Endothelial cell of umbilical vein (primary cell): ENCODE data around the gene FGL2. TPM values are rescaled to one million over a fixed set of nuclear protein-coding genes. Genes with fewer than 3 reads are reported as not detected.

Source experiments
- BruUV-seq: library from RNA; stranded (reverse); fragments of 400-500 nt; replicated peaks from 2 replicates; lab custom pipeline; 2021; lab: Mats Ljungman, UMichigan
- CTCF ChIA-PET: fragments of 300-600, 350-600 bp; sonication (Branson Sonifier 250); formaldehyde crosslinking; loops from one replicate; lab custom pipeline; 2021; ENCODE audit warnings: antibody characterized with exemption, inconsistent platforms; lab: Charles Lee
- POLR2A ChIA-PET: fragments of 300-600, 350-600 bp; sonication (Branson Sonifier 250); formaldehyde crosslinking; loops from one replicate; lab custom pipeline; 2021; ENCODE audit warnings: antibody characterized with exemption, inconsistent platforms; lab: Charles Lee
- DNase-seq: peaks from one replicate; pipeline ENCODE4 v3.0.0-alpha.2; 2011; ENCODE audit warnings: low read depth, low spot score
- FAIRE-seq: peaks from 2 replicates; lab custom pipeline; 2011; peaks lifted over from hg19 to GRCh38; lab: Jason Lieb, UNC
- H2AFZ ChIP-seq: 2 replicates; pipeline ENCODE4 v1.6.0; 2012; ENCODE audit warnings: low read depth, low read length, control low read depth, inconsistent platforms
- H3K27ac ChIP-seq: 2 replicates; pipeline ENCODE4 v1.5.1; 2011; ENCODE audit warnings: low read depth, mild to moderate bottlenecking, control low read depth, low read length, moderate library complexity; ENCODE audit not compliant: insufficient read depth
- H3K27me3 ChIP-seq, 2 experiments: 2 replicates each; pipeline versions ENCODE4 v1.6.0 to v1.6.1; 2011; ENCODE audit warnings: low read length in 2 of 2, mixed read lengths in 1 of 2; ENCODE audit not compliant: control insufficient read depth in 2 of 2, insufficient read depth in 2 of 2
- H3K36me3 ChIP-seq, 2 experiments: 2 replicates in 1 of 2; 3 replicates in 1 of 2; pipeline ENCODE4 v1.5.1; 2011; ENCODE audit warnings: low read length in 2 of 2, mild to moderate bottlenecking in 1 of 2, moderate library complexity in 1 of 2; ENCODE audit not compliant: control insufficient read depth in 2 of 2, insufficient read depth in 2 of 2; ENCODE audit errors: extremely low read depth in 1 of 2
- H3K4me1 ChIP-seq: 3 replicates; pipeline ENCODE4 v1.5.1; 2011; ENCODE audit warnings: mild to moderate bottlenecking, low read length; ENCODE audit not compliant: control insufficient read depth, insufficient read depth; ENCODE audit errors: extremely low read depth
- H3K4me2 ChIP-seq: 2 replicates; pipeline ENCODE4 v1.6.1; 2011; ENCODE audit warnings: low read length, control low read depth, mixed read lengths; ENCODE audit not compliant: insufficient read depth
- H3K4me3 ChIP-seq, 3 experiments: fragments of 200-600 bp in 1 of 3; sonication (generic), shearing (Covaris generic) in 1 of 3; replicated peaks in 1 of 3; 2 replicates each; pipeline ENCODE4 v1.5.1; 2011 to 2016; ENCODE audit warnings: control low read depth in 3 of 3, low read length in 3 of 3, mild to moderate bottlenecking in 2 of 3, inconsistent platforms in 1 of 3, low read depth in 1 of 3, moderate library complexity in 1 of 3; ENCODE audit not compliant: insufficient read depth in 1 of 3
- H3K79me2 ChIP-seq: 2 replicates; pipeline ENCODE4 v1.6.0; 2012; ENCODE audit warnings: low read length, inconsistent platforms; ENCODE audit not compliant: control insufficient read depth, insufficient read depth
- H3K9ac ChIP-seq: replicated peaks from 2 replicates; pipeline ENCODE3; 2011; ENCODE audit warnings: low read length, control low read depth; ENCODE audit not compliant: insufficient read depth; ENCODE audit errors: extremely low read depth
- H3K9me1 ChIP-seq: replicated peaks from 3 replicates; pipeline ENCODE4 v1.6.0; 2011; ENCODE audit warnings: mild to moderate bottlenecking, low read length; ENCODE audit not compliant: control insufficient read depth, insufficient read depth; ENCODE audit errors: extremely low read depth
- H3K9me3 ChIP-seq: replicated peaks from 2 replicates; pipeline ENCODE4 v1.5.1; 2012; ENCODE audit warnings: low read length, inconsistent platforms; ENCODE audit not compliant: control insufficient read depth, insufficient read depth
- H4K20me1 ChIP-seq: replicated peaks from 2 replicates; pipeline ENCODE3; 2011; ENCODE audit warnings: mild to moderate bottlenecking, low read length; ENCODE audit not compliant: control insufficient read depth, insufficient read depth; ENCODE audit errors: extremely low read depth
- EZH2 ChIP-seq: IDR thresholded peaks from 2 replicates; pipeline ENCODE4 v1.6.1; 2012; ENCODE audit warnings: borderline replicate concordance, low read depth, mild to moderate bottlenecking, moderate library complexity, low read length, inconsistent platforms; ENCODE audit not compliant: severe bottlenecking
- FOS ChIP-seq: IDR thresholded peaks from 2 replicates; pipeline ENCODE4 v1.6.1; 2011; ENCODE audit warnings: mild to moderate bottlenecking, low read length, moderate library complexity, borderline replicate concordance; ENCODE audit not compliant: insufficient read depth
- GATA2 ChIP-seq: IDR thresholded peaks from 2 replicates; pipeline ENCODE4 v1.7.0; 2011; ENCODE audit warnings: low read depth, mild to moderate bottlenecking, moderate library complexity, mixed read lengths, low read length; ENCODE audit not compliant: insufficient read length, insufficient read depth
- JUN ChIP-seq: IDR thresholded peaks from 2 replicates; pipeline ENCODE4 v1.6.1; 2011; ENCODE audit warnings: borderline replicate concordance, low read depth; ENCODE audit not compliant: insufficient read length, insufficient read depth
- MAX ChIP-seq: IDR thresholded peaks from 2 replicates; pipeline ENCODE4 v1.6.1; 2011; ENCODE audit not compliant: insufficient read depth, insufficient read length
- MYC ChIP-seq: IDR thresholded peaks from one replicate; pipeline ENCODE4 v1.6.1; 2011; ENCODE audit warnings: mild to moderate bottlenecking, low read depth, low read length
- POLR2A ChIP-seq: IDR thresholded peaks from 2 replicates; pipeline ENCODE4 v1.6.1; 2012; ENCODE audit warnings: low read depth, mild to moderate bottlenecking, control low read depth, low read length
- POLR2AphosphoS5 ChIP-seq: IDR thresholded peaks from 2 replicates; pipeline ENCODE4 v1.6.1; 2012; ENCODE audit warnings: low read depth, mild to moderate bottlenecking, control low read depth, low read length, moderate library complexity; ENCODE audit not compliant: insufficient read depth
- dilution Hi-C: fragments of 300-500 bp; cut with MboI; formaldehyde crosslinking; loops from one replicate; pipeline ENCODE4 v1.15.0; 2019; ENCODE audit warnings: low sequenced_read_pairs; ENCODE audit not compliant: extremely low pct_ligation_motif_present
- intact Hi-C: fragments of 100-400 bp; cut with micrococcal nuclease; formaldehyde crosslinking; loops from one replicate; pipeline ENCODE4 v1.10.0; 2022
- polyA plus RNA-seq, 4 experiments: library from polyadenylated mRNA; depleted of rRNA in 3 of 4; stranded (reverse) in 3 of 4; unstranded in 1 of 4; fragments of >200 nt; gene quantifications; 2 replicates each; pipeline versions ENCODE4 v1.2.1 to v1.2.3, GENCODE V29; 2011 to 2012; ENCODE audit warnings: missing spikeins in 1 of 4
- total RNA-seq: library from RNA; stranded (reverse); gene quantifications from 2 replicates; pipeline ENCODE4 v1.2.3, GENCODE V29; 2021
- TF ChIP-seq, protein P1 (sequence below), 2 donors: IDR thresholded peaks; 1 replicate in 1 of 2; 2 replicates in 1 of 2; pipeline ENCODE4 v1.5.1; 2011; ENCODE audit warnings: low read length in 2 of 2, mild to moderate bottlenecking in 2 of 2, moderate library complexity in 2 of 2, control low read depth in 1 of 2, inconsistent platforms in 1 of 2, low read depth in 1 of 2; ENCODE audit not compliant: insufficient read depth in 1 of 2; ENCODE audit errors: extremely low read depth in 1 of 2

Gene FGL2
- total and polyA plus RNA-seq, 2 donors (not counting 3 experiments of a cell fraction or from before 2014, with no cell fraction given) = not detected

DNA sequence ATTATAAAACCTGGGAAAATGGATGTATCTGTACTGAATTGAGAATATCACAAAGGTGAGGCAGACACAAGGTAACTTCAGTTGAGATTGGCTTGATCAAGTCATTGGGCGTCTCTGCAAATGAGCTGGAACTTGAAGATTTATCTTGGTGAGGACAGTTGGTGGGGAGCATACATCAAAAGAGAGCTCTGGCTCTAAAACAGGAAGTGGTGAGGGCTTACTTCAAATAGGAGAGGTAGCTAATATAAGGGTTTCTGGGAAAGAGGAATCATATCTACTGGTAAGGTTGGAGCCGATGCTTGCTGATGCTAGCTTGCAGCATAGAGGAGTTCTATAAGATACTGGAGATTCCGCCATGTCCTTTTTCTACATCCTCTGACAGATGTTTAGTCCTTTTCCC lies 39.9 kb upstream of the FGL2 start:
- Histone ChIP-seq H3K4me1 (no peaks in the 10 kb centered on the region), H2AFZ (no peak overlapping the region), H3K4me2 (no peak overlapping the region), H3K27me3 (peaks cover 0 to 2% of the 10 kb centered on the region in 2 experiments), H3K9me3 (no peaks in the 10 kb centered on the region), H3K36me3 (no peaks in the 10 kb centered on the region), H3K27ac (no peak overlapping the region), H3K9ac (no peak overlapping the region), H3K79me2 (no peaks in the 10 kb centered on the region), H3K9me1 (no peaks in the 10 kb centered on the region), H4K20me1 (no peaks in the 10 kb centered on the region), H3K4me3 (no peak overlapping the region)
- DNase-seq (no peak), FAIRE-seq (no peak)
- dilution Hi-C loops (no loop called here), intact Hi-C loops (no loop called here)
- ChIA-PET POLR2A (no interaction called here), CTCF (interaction anchor here (1.2 to 3.1 kb wide), 2 partner anchors 8 to 92 kb away, joined by 4 to 22 read pairs; no protein-coding TSS in a partner anchor)
- no TSS peak for BruUV-seq
- TF ChIP-seq POLR2A (no peak), JUN (no peak), FOS (no peak), MYC (no peak)

DNA sequence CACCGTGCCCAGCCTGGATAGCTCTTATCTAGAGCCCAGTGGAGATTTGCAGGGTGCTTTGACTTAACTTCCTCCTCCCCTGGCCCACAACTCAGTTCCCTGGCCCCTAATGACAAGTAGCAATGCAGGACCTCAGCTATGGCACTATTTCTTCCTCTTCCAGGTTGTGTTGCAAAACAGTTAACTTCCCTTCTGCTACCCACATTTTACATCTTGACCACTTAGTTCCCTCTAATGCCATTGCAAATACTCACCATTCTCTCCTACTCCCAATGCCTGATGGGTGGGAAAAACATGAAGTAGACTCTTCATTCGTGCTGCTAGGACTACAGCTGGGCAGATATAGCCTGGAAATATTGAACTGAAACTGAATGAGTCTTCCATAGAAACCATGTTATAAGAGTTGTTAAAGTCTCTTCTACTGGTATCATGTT lies 39.1 kb upstream of the FGL2 start:
- Histone ChIP-seq H3K9ac (no peak overlapping the region), H3K9me3 (no peaks in the 10 kb centered on the region), H3K4me1 (no peaks in the 10 kb centered on the region), H3K4me2 (no peak overlapping the region), H3K36me3 (no peaks in the 10 kb centered on the region), H4K20me1 (no peaks in the 10 kb centered on the region), H2AFZ (no peak overlapping the region), H3K27me3 (peaks cover 0 to 2% of the 10 kb centered on the region in 2 experiments), H3K4me3 (no peak overlapping the region), H3K9me1 (no peaks in the 10 kb centered on the region), H3K79me2 (no peaks in the 10 kb centered on the region), H3K27ac (no peak overlapping the region)
- DNase-seq (no peak), FAIRE-seq (no peak)
- ChIA-PET POLR2A (no interaction called here), CTCF (interaction anchor here (1.2 to 3.1 kb wide), 2 partner anchors 9 to 93 kb away, joined by 4 to 22 read pairs; no protein-coding TSS in a partner anchor)
- no peak for TF ChIP-seq JUN
- no peak for TF ChIP-seq GATA2
- no peak for TF ChIP-seq MYC
- no peak for TF ChIP-seq EZH2
- TF ChIP-seq, protein P1, sequence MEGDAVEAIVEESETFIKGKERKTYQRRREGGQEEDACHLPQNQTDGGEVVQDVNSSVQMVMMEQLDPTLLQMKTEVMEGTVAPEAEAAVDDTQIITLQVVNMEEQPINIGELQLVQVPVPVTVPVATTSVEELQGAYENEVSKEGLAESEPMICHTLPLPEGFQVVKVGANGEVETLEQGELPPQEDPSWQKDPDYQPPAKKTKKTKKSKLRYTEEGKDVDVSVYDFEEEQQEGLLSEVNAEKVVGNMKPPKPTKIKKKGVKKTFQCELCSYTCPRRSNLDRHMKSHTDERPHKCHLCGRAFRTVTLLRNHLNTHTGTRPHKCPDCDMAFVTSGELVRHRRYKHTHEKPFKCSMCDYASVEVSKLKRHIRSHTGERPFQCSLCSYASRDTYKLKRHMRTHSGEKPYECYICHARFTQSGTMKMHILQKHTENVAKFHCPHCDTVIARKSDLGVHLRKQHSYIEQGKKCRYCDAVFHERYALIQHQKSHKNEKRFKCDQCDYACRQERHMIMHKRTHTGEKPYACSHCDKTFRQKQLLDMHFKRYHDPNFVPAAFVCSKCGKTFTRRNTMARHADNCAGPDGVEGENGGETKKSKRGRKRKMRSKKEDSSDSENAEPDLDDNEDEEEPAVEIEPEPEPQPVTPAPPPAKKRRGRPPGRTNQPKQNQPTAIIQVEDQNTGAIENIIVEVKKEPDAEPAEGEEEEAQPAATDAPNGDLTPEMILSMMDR (IDR thresholded peaks at IDR 0.05; ENCODE audit: extremely low read depth in 1 of 2, insufficient read depth in 1 of 2, low read depth in 1 of 2, low read length in 2 of 2) = no peak
- no peak for TF ChIP-seq MAX
- TF ChIP-seq FOS = no peak
- no peak for TF ChIP-seq POLR2AphosphoS5
- no peak for TF ChIP-seq POLR2A
- dilution Hi-C loops (no loop called here), intact Hi-C loops (no loop called here)
- no TSS peak for BruUV-seq
